HCT116 (cell line): Measurements from ENCODE around the gene PIEZO2. TPM values are rescaled to one million over a fixed set of nuclear protein-coding genes. Genes with fewer than 3 reads are reported as not detected.

ENCODE experiments used
- ATAC-seq: fragments of 200-7000 bp; cut with Tn5 transposase; 2 replicates; pipeline ENCODE4 v1.9.1; 2020; ENCODE audit warnings: mild to moderate bottlenecking, moderate library complexity
- BruUV-seq: library from RNA; stranded (reverse); fragments of 400-500 nt; replicated peaks from 2 replicates; lab custom pipeline; 2021; lab: Mats Ljungman, UMichigan
- CTCF ChIA-PET: fragments of 300-600 bp; sonication (Branson Sonifier 250); formaldehyde crosslinking; loops from one replicate; lab custom pipeline; 2021; ENCODE audit warnings: antibody characterized with exemption; lab: Charles Lee
- POLR2A ChIA-PET: fragments of 300-600, 350-600 bp; sonication (Branson Sonifier 250); formaldehyde crosslinking; loops from one replicate; lab custom pipeline; 2021; ENCODE audit warnings: antibody characterized with exemption; lab: Charles Lee
- RAD21 ChIA-PET, 2 experiments: fragments of 300-600 bp; sonication (Branson Sonifier 250); formaldehyde crosslinking; loops; one replicate each; lab custom pipeline; 2023; ENCODE audit warnings: low total read pairs in 2 of 2; ENCODE audit not compliant: uncharacterized antibody in 2 of 2, unreplicated experiment in 2 of 2, low non-redundant PET in 1 of 2; lab: Charles Lee
- DNase-seq: peaks from one replicate; pipeline ENCODE4 v3.0.0-alpha.2; 2010; ENCODE audit warnings: low read depth, low spot score
- H2AFZ ChIP-seq: fragments of 200-600 bp; shearing (Covaris generic), sonication (generic); 2 replicates; pipeline ENCODE4 v1.6.1; 2017; ENCODE audit warnings: low read depth, mixed run types, mixed read lengths, antibody characterized with exemption, low read length; ENCODE audit not compliant: poor library complexity, severe bottlenecking
- H3K27ac ChIP-seq: 2 replicates; pipeline ENCODE4 v1.5.1; 2012; ENCODE audit warnings: low read depth, low read length
- H3K27me3 ChIP-seq: fragments of 200-600 bp; sonication (generic); 2 replicates; pipeline ENCODE4 v1.6.1; 2016; ENCODE audit warnings: mixed run types, low read length, mixed read lengths; ENCODE audit not compliant: insufficient read depth
- H3K36me3 ChIP-seq, 2 experiments: fragments of 200-500 bp in 1 of 2; fragments of 200-600 bp in 1 of 2; sonication (Bioruptor generic) in 1 of 2; sonication (generic) in 1 of 2; 2 replicates each; pipeline versions ENCODE4 v1.5.1 to v1.6.1; 2014 to 2016; ENCODE audit warnings: low read length in 2 of 2, inconsistent platforms in 1 of 2, mixed read lengths in 1 of 2, mixed run types in 1 of 2; ENCODE audit not compliant: insufficient read depth in 2 of 2, control insufficient read depth in 1 of 2
- H3K4me1 ChIP-seq, 2 experiments: fragments of 200-600 bp in 1 of 2; sonication (generic) in 1 of 2; 2 replicates each; pipeline versions ENCODE4 v1.5.1 to v1.6.1; 2012 to 2017; ENCODE audit warnings: low read length in 2 of 2, inconsistent platforms in 1 of 2, mild to moderate bottlenecking in 1 of 2, mixed read lengths in 1 of 2, mixed run types in 1 of 2, moderate library complexity in 1 of 2; ENCODE audit not compliant: insufficient read depth in 2 of 2, control insufficient read depth in 1 of 2
- H3K4me2 ChIP-seq: fragments of 200-600 bp; sonication (generic); 2 replicates; pipeline ENCODE4 v1.6.1; 2017; ENCODE audit warnings: mixed run types, low read length, mixed read lengths
- H3K4me3 ChIP-seq, 2 experiments: fragments of 200-600 bp in 1 of 2; sonication (generic) in 1 of 2; replicated peaks in 1 of 2; 2 replicates each; pipeline ENCODE4 v1.5.1; 2011 to 2016; ENCODE audit warnings: low read length in 2 of 2, control low read depth in 1 of 2, low read depth in 1 of 2, mild to moderate bottlenecking in 1 of 2, mixed read lengths in 1 of 2, mixed run types in 1 of 2
- H3K79me2 ChIP-seq: fragments of 200-600 bp; sonication (generic); 2 replicates; pipeline ENCODE4 v1.6.1; 2017; ENCODE audit warnings: mild to moderate bottlenecking, mixed run types, low read length, moderate library complexity, mixed read lengths; ENCODE audit not compliant: insufficient read depth
- H3K9ac ChIP-seq: fragments of 200-600 bp; sonication (generic); 2 replicates; pipeline ENCODE4 v1.6.1; 2016; ENCODE audit warnings: low read length, mixed read lengths
- H3K9me2 ChIP-seq: fragments of 200-600 bp; sonication (generic), shearing (Covaris generic); 2 replicates; pipeline ENCODE4 v1.6.1; 2017; ENCODE audit warnings: mixed run types, mild to moderate bottlenecking, moderate library complexity; ENCODE audit not compliant: insufficient read depth
- H3K9me3 ChIP-seq, 2 experiments: fragments of 200-500 bp in 1 of 2; fragments of 200-600 bp in 1 of 2; sonication (Bioruptor generic) in 1 of 2; sonication (generic) in 1 of 2; 2 replicates each; pipeline ENCODE4 v1.6.1; 2014 to 2017; ENCODE audit warnings: low read length in 2 of 2, mixed read lengths in 2 of 2, inconsistent platforms in 1 of 2, low read depth in 1 of 2, mild to moderate bottlenecking in 1 of 2, mixed run types in 1 of 2, moderate library complexity in 1 of 2; ENCODE audit not compliant: control insufficient read depth in 1 of 2, insufficient read depth in 1 of 2
- H4K20me1 ChIP-seq: fragments of 200-600 bp; sonication (generic), shearing (Covaris generic); 2 replicates; pipeline ENCODE4 v1.6.1; 2017; ENCODE audit warnings: mixed run types, mild to moderate bottlenecking, moderate library complexity; ENCODE audit not compliant: insufficient read depth
- ATF3 ChIP-seq: IDR thresholded peaks from 2 replicates; pipeline ENCODE4 v1.6.1; 2012
- CEBPB ChIP-seq: IDR thresholded peaks from 2 replicates; pipeline ENCODE4 v1.6.1; 2012; ENCODE audit warnings: low read depth
- EZH2 ChIP-seq: fragments of 200-600 bp; sonication (generic); IDR thresholded peaks from 2 replicates; pipeline ENCODE4 v1.6.1; 2017; ENCODE audit warnings: antibody characterized with exemption, mixed run types
- JUND ChIP-seq: IDR thresholded peaks from 2 replicates; pipeline ENCODE4 v1.6.1; 2012
- POLR2A ChIP-seq: IDR thresholded peaks from 2 replicates; pipeline ENCODE4 v1.7.0; 2011; ENCODE audit warnings: borderline replicate concordance; ENCODE audit not compliant: insufficient read depth, insufficient read length; ENCODE audit errors: extremely low read depth
- POLR2AphosphoS5 ChIP-seq: IDR thresholded peaks from 2 replicates; pipeline ENCODE4 v1.6.1; 2011; ENCODE audit warnings: mild to moderate bottlenecking, low read depth, low read length, moderate library complexity
- RAD21 ChIP-seq: IDR thresholded peaks from 2 replicates; pipeline ENCODE4 v1.6.1; 2012; ENCODE audit warnings: low read depth, mild to moderate bottlenecking
- REST ChIP-seq: IDR thresholded peaks from 2 replicates; pipeline ENCODE4 v1.6.1; 2012; ENCODE audit warnings: low read depth
- SP1 ChIP-seq: IDR thresholded peaks from 2 replicates; pipeline ENCODE4 v1.6.1; 2012; ENCODE audit warnings: low read depth
- SRF ChIP-seq: IDR thresholded peaks from 2 replicates; pipeline ENCODE4 v1.6.1; 2012; ENCODE audit warnings: low read depth
- TCF7L2 ChIP-seq: IDR thresholded peaks from 2 replicates; pipeline ENCODE4 v1.7.0; 2011; ENCODE audit warnings: borderline replicate concordance, inconsistent platforms; ENCODE audit not compliant: insufficient read depth, insufficient read length; ENCODE audit errors: extremely low read depth
- ZBTB33 ChIP-seq: IDR thresholded peaks from 2 replicates; pipeline ENCODE4 v1.6.1; 2011; ENCODE audit warnings: mild to moderate bottlenecking, low read length, moderate library complexity; ENCODE audit not compliant: insufficient replicate concordance; ENCODE audit errors: extremely low read depth
- ZNF274 ChIP-seq: fragments of 200-500 bp; sonication (Bioruptor generic); IDR thresholded peaks from 2 replicates; pipeline ENCODE4 v1.6.1; 2014; ENCODE audit warnings: mild to moderate bottlenecking, low read depth, low read length, inconsistent platforms
- intact Hi-C: fragments of 100-400 bp; cut with micrococcal nuclease; formaldehyde crosslinking; loops from 2 replicates; pipeline ENCODE4 v1.10.0; 2022
- total RNA-seq: library from RNA; stranded (reverse); gene quantifications from one replicate; pipeline ENCODE4 v1.2.1, GENCODE V29; 2021; ENCODE audit not compliant: unreplicated experiment

PIEZO2 gene
- total RNA-seq, 1 experiment from 2014 or later = 0.34 TPM

- TF ChIP-seq REST = no peak
- no peak for TF ChIP-seq JUND
- no peak for TF ChIP-seq CEBPB
- no peak for TF ChIP-seq SRF
- TF ChIP-seq SP1 = no peak
- no peak for TF ChIP-seq ZNF274
- no peak for TF ChIP-seq POLR2AphosphoS5
- no peak for TF ChIP-seq TCF7L2
- TF ChIP-seq ZBTB33 = no peak
- TF ChIP-seq, all 23 proteins: peak for 0
Measured at GRCh38 chr18:11112286-11112685, 37.1 kb downstream of the PIEZO2 start (continued).

- CTCF ChIA-PET = no interaction called here
- H3K36me3 ChIP-seq = no peaks in the 10 kb centered on the region
- no peak overlapping the region for H3K4me2 ChIP-seq
- H3K9me2 ChIP-seq = no peaks in the 10 kb centered on the region
- no peak overlapping the region for H2AFZ ChIP-seq
- RAD21 ChIA-PET = no interaction called here
- H3K4me3 ChIP-seq = no peak overlapping the region
- no TSS peak for BruUV-seq
- DNase-seq = no peak
- no peaks in the 10 kb centered on the region for H4K20me1 ChIP-seq
- H3K4me1 ChIP-seq = no peaks in the 10 kb centered on the region
- TF ChIP-seq POLR2A (no peak), POLR2AphosphoS5 (no peak), ATF3 (no peak), ZNF274 (no peak), TCF7L2 (no peak), RAD21 (no peak), SRF (no peak), EZH2 (no peak)
- no peaks in the 10 kb centered on the region for H3K27me3 ChIP-seq
- no peaks in the 10 kb centered on the region for H3K9me3 ChIP-seq
- H3K9ac ChIP-seq = no peak overlapping the region
- H3K79me2 ChIP-seq = no peaks in the 10 kb centered on the region
- ATAC-seq = no peak
- H3K27ac ChIP-seq = no peak overlapping the region
- intact Hi-C loops = no loop called here
- POLR2A ChIA-PET = no interaction called here
Measured at GRCh38 chr18:11110509-11110908, 38.9 kb downstream of the PIEZO2 start.
